HG02870 (cell line): ENCODE results near the gene ZNF766.
"Not testable (repeated sequence)": the region's sequence is repeated elsewhere in the genome, so short reads cannot be mapped to it uniquely, and the experiment has no call there.

Experiments
- ATAC-seq: cut with Tn5 transposase; IDR thresholded peaks from one replicate; pipeline ENCODE4 v1.9.1; 2021; ENCODE audit warnings: mild to moderate bottlenecking, moderate library complexity; ENCODE audit not compliant: unreplicated experiment

The ZNF766 gene

DNA sequence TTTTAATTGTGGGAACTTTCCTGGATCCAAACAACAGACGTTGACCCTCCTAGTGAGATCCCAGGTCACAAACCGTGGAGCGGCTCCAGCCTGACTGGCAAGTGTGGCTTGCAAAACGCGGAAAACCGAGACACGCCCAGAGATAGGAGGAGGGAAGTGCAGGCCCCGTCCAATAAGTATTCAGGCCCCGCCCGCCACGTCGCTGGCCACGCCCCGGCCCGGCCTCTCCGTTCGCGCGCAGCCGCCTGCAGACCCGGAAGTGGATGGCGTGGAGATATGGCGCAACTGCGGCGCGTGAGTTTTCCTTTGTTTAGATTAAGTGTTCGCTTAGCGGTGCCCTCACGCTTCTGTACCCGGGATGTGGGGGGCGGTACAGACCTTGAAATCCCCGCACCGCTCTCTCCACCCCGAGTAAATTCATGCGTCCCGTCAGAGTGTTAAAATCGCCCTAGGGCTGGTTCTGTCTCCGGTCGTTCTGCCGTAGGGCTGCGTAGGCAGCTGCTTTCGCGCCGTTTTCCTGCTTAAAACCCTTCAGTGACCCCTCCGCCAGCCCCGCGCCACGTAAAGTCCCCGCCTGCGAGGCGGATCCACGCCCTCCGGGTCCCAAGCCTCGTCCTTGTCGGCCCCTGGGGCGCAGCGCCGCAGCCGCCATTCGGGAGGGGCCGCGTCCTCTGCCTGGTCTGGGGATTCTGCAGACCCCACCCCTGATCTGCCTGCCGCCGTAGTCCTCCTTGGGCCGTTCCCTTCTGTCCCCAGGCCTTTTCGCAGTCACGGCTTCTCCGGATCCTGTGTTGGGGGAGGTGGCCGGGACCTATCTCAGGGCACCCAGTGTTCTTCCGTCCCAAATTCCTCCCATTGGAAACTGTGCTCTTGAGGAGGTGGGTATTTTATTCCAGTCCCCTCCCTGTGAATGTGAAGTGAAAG is at the start of gene ZNF766:
ZNF766 (plus strand) TSS at position 250 of the 924 bp plus-strand sequence; CDS start at position 277, 27 bp downstream.
- peak; percentile 95 for ATAC-seq

DNA sequence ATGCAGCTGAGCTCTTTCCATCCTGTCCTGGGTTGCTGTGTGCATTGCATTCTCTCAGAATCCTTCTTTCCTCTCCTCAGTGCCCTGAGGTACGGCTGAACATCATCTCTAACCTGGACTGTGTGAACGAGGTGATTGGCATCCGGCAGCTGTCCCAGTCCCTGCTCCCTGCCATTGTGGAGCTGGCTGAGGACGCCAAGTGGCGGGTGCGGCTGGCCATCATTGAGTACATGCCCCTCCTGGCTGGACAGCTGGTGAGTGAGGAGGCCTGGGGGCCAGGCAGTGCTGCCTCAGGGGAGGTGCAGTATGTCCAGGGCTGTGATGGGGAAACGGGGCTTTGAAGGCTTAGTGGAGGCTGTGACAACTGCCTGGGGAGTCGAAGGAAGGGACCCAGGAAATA is 49.8 kb upstream of the ZNF766 start:
- ATAC-seq, result no peak

DNA sequence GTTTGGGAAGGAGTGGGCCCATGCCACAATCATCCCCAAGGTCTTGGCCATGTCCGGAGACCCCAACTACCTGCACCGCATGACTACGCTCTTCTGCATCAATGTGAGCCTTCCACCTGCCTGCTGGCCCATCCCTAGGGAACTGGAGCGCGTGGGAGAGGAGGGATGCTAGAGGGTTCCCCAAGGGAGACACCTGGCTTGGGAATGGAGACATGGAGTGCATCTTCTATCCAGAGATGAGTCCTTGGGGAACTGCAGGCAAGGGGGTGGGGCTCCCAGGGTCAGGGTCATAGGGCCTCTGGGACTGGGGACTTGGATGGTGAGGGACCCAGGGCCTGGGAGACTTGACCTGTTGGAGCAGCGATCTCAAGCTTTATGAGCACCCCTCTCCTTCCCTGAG is 48.4 kb upstream of the ZNF766 start:
- no peak for ATAC-seq

DNA sequence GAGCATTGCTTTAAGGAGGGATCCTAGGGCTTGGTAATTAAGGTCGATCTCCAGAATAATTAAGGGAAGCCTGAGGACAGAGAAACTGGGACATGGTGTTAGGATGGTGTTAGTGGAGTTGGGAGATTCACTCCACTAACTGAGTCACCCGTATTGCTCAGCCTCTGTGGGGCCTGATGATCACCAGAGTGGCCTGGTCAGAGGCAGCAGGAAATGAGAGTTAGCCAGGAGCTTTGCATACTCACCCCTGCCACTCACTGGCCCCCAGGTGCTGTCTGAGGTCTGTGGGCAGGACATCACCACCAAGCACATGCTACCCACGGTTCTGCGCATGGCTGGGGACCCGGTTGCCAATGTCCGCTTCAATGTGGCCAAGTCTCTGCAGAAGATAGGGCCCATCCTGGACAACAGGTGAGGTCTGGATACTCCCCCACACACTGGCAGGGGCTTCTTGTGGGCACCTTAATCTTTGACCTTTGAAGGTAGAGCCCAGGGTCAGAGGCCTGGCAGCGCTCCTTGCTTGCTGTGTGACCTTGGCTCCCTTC is 47.5 kb upstream of the ZNF766 start:
- ATAC-seq, result no peak

DNA sequence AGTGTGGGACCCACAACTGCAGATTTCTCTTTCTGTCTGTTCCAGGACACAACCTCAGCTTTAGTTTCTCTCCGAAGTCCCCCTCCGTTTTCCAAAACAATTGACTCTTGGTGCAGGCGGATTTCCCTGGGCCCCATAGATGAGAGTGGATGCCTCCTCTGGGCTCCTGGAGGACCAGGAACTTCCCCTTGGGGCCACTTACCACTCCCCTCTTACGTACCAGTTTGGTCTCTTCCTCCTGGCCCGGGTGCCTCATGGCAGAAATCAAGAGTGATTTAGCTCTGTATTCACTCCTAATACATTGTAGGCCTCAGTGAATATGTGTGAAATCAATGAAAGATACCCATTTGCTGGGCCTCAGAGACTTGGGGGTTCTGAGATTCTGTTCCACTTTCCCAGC is 45.2 kb upstream of the ZNF766 start:
- ATAC-seq, result no peak

DNA sequence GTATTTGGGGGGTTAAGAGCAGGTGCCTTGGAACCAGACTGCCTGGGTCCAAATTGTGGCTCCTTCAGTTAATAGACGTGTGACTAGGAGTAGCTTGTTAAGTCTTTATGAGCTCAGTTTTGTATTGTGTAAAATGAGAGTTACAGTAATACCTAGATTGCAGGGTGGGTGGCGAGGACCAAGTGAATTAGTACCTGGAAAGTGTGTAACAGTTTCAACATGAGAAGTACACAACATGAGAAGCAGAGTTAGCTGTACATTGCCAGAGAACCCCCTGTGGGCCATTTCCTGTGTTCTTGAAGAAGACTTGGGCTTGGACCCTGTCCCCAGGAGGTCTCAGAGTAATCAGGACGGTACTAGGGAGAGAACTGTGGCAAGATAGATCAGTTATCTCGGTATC is 42.7 kb upstream of the ZNF766 start:
- no peak for ATAC-seq

DNA sequence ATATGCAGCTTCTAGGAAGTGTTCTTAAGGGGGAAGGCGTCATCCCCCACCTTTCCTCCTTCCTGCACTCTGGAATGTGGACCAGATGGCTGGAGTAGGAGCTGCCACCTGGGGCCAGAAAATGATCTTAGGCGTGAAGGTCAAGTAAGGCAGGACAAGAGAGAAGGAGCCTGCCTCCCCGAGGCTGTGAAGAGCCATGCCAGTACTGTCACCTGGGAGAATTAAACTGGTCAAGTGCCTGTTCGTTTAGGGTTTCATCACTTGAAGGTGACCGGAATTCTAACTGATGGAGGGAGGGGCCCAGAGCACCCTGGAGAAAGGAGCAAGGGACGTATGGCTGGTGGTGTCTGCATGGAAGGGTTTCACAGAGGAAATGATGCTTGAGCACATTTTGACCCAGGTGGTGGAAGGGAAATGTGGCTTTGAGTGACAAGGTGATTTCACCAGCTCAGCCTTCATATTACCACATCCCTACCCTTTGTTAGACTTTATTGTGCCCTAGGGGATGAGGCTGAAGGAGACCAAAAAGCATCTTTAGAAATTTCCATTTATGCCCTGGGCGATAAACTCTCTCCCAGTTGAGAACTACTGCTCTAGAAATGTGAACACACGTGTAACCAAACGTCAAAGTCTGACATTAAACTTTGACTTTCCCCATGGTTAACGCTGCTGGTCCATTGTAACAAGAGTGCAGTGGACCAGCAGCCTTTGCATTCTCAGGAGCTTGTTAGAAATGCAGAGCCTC is 42.0 kb upstream of the ZNF766 start:
- ATAC-seq, result no peak

DNA sequence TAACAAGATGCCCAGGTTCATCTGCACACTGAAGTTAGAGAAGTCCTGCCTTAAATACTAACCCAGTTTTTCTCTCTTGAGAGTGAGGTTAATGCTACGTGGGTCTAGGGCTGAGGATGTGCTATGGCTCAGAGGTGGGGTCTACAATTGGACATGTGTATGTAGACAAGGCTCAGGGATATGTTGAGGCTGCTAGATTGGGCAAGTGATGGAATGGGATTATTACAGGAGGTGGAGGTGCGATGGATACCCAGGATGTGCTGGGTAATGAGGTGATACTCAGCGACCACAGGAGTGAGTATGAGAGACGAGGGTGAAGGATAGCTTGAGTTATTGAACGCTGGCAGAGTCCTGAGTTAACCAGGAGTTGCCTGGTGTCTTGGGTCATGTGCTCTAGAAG is 41.4 kb upstream of the ZNF766 start:
- no peak for ATAC-seq

DNA sequence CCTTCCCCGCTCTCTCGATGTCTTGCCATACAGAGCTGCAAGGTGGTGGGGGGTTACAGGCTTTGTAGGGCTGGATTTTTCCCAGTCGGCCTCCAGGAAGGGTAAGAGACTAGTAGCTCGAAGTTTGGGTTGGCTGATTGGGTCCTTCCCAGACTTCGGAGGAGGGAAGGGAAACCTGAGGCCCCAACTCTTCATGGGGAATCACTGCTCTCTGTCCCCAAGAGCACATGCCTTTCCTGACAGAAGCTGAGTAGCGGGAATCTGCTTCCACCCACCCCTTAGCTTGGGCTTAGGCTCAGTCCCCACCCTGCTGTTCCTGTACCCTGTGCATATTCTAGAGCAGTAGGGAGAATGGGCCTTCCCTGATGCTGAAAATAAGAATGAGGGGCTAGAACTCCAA is 39.9 kb upstream of the ZNF766 start:
- no peak for ATAC-seq

DNA sequence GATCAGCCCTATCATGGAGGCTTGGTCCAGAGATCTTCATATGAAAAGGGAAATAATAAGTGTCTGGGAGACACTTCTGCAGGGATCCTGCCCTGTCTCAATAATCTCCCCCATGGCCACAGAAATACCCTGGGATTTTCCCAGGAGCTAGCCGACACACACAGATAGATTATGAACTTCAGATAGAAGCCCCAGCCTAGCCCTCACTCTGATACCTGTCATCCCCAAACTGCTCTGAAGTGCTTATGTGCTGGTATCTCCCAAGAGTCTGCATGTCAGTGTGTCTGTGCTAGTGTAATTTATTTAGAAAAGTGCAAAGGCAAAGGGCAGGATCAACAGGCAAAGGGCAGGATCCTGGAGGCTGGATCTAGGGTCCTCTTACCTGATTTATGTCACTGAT is 38.7 kb upstream of the ZNF766 start:
- no peak for ATAC-seq

DNA sequence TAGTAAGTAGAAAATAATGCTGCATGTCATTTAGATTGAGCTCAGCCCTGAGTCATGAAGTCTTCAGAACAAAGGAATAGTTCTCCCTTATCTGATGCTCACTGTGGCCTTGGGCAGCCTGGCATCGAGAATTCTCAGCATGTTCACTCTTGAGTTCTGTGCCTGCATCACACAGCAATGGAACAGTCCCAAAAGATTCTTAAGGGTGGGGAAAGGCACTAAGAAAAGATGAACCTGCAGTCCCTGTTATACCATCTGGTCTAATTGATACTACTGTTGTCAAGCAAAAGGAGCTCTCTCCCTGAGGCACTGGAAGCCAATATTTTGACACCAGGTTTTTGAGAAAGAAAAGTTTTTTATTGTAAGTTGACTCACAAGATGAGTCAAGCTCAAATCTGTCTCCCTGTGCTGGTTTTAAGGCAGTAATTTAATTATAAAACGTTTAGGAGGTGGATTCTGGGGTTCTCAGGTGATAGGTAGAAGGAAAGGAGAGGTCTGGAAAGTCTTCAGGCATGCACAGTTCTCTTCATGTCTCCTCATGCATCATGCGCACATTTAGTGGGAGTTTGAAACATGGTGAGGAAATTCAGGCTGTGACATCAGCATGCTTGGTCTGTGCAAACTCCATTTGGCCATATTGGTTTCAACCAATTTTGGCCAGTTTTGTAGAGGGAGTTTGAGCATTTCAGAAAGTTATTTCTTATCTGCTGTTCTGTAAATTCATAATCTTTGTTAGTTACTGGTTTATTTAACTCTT is 38.1 kb upstream of the ZNF766 start:
- ATAC-seq, result no peak

DNA sequence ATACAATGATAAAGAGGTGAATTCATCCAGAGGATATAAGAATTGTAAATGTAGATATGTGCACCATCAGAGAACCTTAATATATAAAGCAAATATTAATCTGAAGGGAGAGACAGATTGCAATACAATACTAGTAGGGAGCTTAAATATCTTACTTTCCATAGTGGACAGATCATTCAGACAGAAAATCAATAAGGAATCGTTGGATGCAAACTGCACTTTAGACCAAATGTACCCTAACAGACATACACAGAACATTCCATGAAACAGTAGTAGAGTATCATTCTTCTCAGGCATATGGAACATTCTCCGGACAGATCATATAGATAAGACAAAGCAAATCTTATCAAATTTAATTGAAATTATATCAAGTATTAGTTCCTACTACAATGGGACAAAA is 35.0 kb upstream of the ZNF766 start:
- no peak for ATAC-seq

DNA sequence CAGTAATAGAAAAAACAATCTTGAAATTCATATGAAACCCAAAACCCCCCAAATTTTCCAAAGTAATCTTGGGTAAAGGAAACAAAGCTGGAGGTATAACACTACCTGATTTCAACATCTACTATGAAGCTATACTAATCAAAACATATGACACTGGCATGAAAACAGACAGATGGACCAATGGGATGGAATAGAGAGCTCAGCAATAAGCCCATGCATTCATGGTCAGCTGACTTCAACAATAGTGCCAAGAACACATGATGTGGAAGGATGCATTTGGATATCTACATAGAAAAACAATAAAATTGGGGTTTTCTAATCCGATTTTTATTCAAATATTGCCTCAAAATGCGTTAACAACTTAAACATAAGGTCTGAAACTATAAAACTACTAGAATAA is 32.2 kb upstream of the ZNF766 start:
- ATAC-seq, result no peak

DNA sequence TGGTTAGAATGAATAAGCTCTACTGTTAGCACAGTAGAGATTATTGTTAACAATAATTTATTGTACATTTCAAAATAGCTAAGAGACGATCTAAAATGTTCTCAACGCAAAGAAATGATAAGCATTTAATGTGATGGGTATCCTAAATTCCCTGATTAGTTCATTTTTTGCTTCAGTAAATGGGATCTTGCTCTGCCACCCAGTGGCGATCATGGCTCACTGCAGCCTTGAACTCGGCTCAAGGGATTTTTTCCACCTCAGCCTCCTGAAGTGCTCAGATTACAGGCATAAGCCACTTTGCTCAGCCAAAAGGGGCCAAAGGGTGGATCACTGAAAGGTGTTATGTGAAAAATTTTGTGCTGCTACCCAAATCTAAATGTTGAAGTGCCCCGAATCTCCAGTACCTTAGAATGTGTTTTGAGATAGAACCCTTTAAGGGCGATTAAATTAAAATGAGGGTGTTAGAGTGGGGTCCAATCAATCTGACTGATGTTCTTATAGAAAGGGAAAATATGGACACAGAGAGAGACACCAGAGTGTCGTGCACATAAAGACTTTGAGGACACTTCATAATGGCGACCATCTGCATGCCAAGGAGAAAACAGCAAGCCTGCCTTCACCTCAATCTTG is 31.5 kb upstream of the ZNF766 start:
- ATAC-seq, result no peak

DNA sequence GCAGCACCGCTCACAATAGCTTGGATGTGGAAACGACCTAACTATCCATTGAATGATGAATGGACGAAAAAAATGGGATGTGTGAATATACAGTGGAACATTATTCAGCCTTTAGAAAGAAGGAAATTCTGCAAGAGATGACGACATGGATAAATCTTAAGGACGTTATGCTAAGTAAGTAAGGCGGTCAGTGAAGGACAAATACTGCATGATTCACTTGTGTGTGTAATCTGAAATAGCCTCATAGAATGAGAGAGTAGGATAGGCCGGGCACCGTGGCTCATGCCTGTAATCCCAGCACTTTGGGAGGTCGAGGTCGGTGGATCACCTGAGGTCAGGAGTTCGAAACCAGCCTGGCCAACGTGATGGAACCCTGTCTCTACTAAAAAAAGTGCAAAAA is 25.4 kb upstream of the ZNF766 start:
- no peak for ATAC-seq

DNA sequence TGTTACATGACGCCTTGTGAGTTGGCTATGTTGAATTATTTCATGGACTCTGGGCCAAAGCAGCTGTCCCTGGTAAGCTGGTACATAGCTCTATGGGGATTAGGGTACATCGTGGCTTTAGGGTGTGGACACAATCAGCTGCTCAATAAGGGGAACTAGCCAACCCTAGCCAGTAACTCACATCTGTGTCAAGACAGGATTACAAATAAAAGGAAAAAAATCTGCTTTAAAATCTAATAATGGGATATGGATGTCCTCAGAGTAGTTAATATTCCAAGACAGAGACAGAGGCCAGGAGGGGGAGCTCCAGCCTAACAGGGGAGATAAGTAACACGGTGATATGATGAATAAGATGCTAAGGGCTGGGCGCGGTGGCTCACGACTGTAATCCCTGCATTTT is 21.1 kb upstream of the ZNF766 start:
- no peak for ATAC-seq

DNA sequence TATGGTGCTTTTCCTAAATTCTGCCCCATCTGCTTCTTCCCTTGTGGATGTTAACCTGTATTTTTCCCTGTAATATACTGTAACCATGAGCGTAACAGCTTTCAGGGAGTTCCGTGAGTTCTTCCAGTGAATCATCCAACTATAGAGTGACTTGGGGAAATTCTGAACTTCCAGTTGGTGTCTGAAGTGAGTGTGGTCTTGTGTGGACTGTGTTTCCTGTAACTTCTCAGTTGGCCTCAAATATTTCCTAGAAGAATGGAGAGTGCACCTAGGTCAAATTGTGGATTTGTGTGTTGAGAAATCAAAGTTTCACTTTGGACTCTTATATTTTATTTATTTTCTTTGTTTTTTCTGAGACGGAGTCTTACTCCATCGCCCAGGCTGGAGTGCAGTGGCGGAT is 11.0 kb upstream of the ZNF766 start:
- ATAC-seq, result no peak

DNA sequence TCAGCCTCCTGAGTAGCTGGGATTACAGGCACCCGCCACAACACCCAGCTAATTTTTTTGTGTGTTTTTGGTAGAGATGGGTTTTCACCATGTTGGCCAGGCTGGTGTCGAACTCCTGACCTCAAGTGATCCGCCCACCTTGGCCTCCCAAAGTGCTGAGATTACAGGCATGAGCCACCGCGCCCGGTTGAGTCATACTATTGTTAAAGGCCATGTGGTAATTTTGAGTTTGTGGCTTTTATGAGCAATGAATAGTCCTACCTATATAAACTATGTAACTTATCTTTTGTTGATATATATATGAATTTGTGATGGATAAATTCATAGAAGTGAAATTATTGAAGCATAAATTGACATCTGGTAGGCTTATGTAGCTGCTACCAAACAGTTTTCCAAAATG is 3.8 kb upstream of the ZNF766 start:
- ATAC-seq, result not testable (repeated sequence)

DNA sequence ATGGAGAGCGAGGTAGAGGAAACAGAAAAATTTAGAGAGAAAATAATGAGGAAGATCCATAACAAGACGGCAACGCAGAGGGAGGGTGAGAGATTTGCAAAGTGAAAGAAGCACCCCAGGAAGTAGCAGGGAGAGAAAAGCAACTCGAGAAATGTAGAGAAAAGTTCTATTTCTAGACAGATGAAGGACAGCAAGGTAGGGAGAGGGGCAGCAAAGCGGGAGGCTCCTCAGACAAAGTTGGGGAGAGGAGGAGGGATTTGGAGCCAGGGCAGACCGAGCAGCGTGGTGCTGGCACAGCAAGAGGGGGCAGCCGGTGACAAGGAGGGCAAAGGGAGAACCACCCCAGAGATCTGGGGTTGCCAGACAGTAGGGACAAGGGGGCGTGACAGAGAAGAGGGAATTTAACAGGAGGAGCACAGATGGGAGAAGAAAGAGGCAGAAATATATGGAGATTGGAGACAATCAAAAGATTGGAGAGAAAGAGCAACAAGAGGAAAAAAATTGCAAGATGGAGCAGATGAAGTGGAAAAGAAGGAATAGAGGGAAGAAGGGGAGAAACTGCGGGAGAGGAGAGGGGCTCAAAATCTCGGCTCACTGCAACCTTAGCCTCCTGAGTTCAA is 989 bp downstream of the ZNF766 start:
- no peak for ATAC-seq

DNA sequence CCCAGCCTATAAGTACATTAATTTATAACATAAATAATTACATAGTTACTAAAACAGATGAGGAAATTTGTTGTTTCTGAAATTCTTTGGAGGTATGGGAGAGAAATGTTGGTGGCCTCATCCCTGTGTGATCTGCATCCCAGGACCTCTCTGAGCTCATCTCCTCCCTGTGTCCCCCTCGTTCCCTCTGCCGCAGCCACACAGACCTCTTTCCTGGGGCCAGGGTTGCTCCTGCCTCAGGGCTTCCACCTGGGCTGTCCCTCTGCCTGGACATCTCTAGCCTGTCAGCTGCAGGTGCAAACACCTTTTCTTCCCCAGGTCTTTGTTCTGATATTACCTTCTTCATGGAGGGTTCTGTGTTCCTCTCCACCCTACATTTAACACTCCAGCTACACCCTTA is 3.9 kb downstream of the ZNF766 start:
- no peak for ATAC-seq
